ENCODE results near the gene SNX8.

DNA sequence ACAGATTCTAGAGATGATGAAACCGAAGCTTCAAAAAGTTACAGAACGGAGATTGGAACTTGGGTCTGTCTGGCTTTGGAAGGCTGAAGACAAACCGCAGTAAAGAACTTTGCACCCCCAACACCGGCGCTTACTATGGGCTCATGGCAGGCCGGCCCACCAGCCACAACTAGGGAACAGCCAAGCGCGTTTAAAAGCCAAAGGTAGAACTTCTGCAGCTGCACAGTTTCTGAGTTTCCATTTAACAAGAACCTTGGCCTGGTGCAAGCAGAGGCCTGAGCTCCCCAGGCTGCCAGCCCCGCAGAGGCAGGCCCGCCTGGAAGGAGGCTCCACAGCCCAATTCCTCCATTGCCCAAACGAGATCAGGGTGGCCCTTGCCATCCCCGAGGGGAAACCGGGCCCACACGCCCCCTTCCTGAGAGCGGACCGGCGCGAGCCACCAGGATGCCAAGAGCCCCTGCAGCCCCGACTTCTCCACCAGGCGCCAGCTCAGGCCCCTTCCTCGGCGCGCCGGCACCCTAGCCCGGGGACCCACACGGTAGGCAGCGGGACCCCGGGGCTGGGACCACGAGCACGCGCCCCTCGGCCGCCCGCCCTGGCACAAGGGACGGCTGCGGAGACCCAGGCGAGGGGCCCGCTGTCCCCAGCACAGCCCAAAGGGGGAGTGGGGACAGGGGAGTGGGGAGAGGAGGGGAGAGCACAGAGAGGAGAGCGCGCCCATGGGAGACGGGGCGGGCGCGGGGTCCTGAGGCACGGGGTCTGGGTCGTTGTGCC lies 82.1 kb downstream of the SNX8 start:
- no peak for TF ChIP-seq USF1 (IDR thresholded peaks at IDR 0.05)
- no peak for TF ChIP-seq CEBPB (IDR thresholded peaks at IDR 0.05)
- no peak for TF ChIP-seq RAD21 (IDR thresholded peaks at IDR 0.05; ENCODE audit: low read depth)
- no peak for TF ChIP-seq TAF1 (IDR thresholded peaks at IDR 0.05; ENCODE audit: low read depth)
- no peak for TF ChIP-seq FOXM1 (IDR thresholded peaks at IDR 0.05; ENCODE audit: borderline replicate concordance, low read depth)
- no peak for TF ChIP-seq EP300 (IDR thresholded peaks at IDR 0.05; ENCODE audit: borderline replicate concordance)
- TF ChIP-seq REST (IDR thresholded peaks at IDR 0.05; ENCODE audit: low read depth): no peak
- no peak; the same call in 1 of the 2 replicates for TF ChIP-seq MAX (IDR thresholded peaks at IDR 0.05)
- TF ChIP-seq EGR1 (IDR thresholded peaks at IDR 0.05): no peak

Measured in Ishikawa (cell line).